ENCODE results near the gene GK. TPM values are rescaled to one million over a fixed set of nuclear protein-coding genes. Genes with fewer than 3 reads are reported as not detected.

Gene GK
- 10 to 100 TPM in 1 of 4 donors, 1 to 10 TPM in 3; 2.8 to 10.6 (median 6.4) TPM for total RNA-seq

DNA sequence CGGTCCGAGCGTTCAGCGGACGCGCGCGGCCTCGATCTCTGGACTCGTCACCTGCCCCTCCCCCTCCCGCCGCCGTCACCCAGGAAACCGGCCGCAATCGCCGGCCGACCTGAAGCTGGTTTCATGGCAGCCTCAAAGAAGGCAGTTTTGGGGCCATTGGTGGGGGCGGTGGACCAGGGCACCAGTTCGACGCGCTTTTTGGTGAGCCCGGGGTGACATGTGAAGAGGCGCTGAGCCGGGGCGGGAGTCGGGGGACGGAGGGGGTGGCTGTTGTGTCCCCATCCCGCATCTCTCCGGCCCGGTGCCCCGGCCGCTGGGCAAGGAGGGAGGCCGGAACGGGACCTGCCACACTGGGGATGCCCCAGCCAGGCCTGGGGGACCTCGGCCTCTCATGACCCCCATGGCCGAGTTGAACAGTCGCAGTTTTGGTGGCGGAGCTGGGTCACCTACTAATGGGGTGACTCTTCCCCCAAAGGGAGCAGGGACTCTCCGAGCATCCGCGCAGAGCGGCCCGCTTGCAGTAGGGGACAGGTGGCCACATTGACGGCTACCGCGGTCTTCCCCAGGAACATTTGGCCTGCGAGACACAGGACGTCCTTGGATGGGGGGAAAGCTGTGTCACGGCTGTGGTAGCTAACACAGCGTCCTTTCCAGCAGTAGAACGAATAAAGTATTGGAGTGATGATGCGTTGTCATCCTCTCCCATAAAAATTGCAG, at the start of gene GK:
TSS of gene GK (plus strand) at position 9 of the 717 bp plus-strand sequence. CDS start at position 124, 115 bp downstream.
- H3K4me3 ChIP-seq (ENCODE audit: low read depth, poor library complexity, severe bottlenecking): peak within 1 kb of the TSS; percentile 32
- peak in 1 of 2 donors; percentile 86 for DNase-seq (ENCODE audit: low spot score in 2 of 2)
- intact Hi-C loops (cut with DNase I; ENCODE audit: low total_unique reads): no loop called here
- no peak for TF ChIP-seq CTCF (IDR thresholded peaks at IDR 0.05)
- TF ChIP-seq POLR2A (IDR thresholded peaks at IDR 0.05): no peak
- 5 to 43% methylated on average over 6 to 51 of the region's 53 CpGs for WGBS, 2 donors

DNA sequence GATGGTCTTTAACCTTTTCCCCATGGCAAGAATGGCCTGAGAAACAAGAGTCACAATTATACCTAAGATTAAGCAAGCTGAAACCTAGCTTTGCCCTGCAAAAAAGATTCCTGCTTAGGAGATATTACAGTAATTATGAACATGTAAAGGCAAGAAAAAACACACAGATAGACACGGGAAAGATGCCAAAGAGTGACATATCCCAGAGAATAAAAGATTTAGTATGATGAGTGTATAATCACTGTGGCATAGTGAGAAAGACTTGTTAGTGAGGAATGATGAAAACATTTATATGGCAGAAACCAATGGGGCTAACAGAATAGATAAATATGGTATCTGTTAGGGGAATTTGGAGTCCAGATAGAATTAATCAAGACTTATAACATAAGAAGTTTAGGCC, 46.1 kb upstream of the GK start:
- intact Hi-C loops (cut with DNase I; ENCODE audit: low total_unique reads): no loop called here
- DNase-seq (ENCODE audit: low spot score in 2 of 2): no peak
- no peak overlapping the region for H3K4me3 ChIP-seq (ENCODE audit: low read depth, poor library complexity, severe bottlenecking)
- TF ChIP-seq CTCF (IDR thresholded peaks at IDR 0.05) (no peak), POLR2A (IDR thresholded peaks at IDR 0.05) (no peak)
- 33% methylated on average over 1 of the region's 1 CpG for WGBS, 2 donors

DNA sequence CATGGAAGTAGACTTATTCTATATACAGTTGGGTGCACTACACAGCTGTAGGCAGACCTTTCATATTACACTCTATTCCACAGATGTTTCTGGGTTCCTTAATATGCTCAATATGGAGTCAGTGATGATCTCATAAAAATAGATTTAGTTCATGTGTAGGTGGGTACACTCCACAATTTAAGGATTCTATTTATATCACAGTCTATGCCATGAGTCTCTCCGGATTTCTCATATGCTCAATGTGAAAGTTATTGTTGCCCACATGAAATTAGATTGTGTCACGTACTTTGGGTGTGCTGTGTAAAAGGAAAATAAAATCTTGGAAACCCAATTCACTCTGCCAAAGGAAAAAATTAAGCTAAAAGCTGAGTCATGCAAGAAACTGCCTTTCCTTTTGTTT, 43.2 kb upstream of the GK start:
- no peak for DNase-seq (ENCODE audit: low spot score in 2 of 2)

DNA sequence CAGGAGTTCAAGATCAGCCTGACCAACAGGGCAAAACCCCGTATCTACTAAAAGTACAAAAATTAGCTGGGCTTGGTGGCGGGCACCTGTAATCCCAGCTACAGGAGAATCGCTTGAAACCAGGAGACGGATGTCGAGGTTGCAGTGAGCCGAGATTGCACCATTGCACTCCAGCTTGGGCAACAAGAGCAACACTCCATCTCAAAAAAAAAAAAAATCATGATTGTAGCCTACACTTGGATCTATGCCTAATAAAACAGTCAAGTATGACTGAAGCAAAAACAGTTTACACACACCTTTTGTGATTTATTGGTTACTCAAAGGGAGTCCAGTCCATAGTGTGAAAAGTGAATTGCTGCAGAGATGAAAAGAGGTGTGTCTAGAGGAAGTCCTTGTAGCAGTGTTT, 41.0 kb upstream of the GK start:
- DNase-seq (ENCODE audit: low spot score in 2 of 2): no peak
- H3K4me3 ChIP-seq (ENCODE audit: low read depth, poor library complexity, severe bottlenecking): no peak overlapping the region
- WGBS, 2 donors: 71 to 86% methylated on average over 6 of the region's 6 CpGs
- TF ChIP-seq POLR2A (IDR thresholded peaks at IDR 0.05): no peak
- TF ChIP-seq CTCF (IDR thresholded peaks at IDR 0.05): no peak
- intact Hi-C loops (cut with DNase I; ENCODE audit: low total_unique reads): no loop called here

More for the DNA sequence above, 43.2 kb upstream of the GK start:
- TF ChIP-seq POLR2A (IDR thresholded peaks at IDR 0.05) (no peak), CTCF (IDR thresholded peaks at IDR 0.05) (no peak)
- H3K4me3 ChIP-seq (ENCODE audit: low read depth, poor library complexity, severe bottlenecking): no peak overlapping the region
- intact Hi-C loops (cut with DNase I; ENCODE audit: low total_unique reads): no loop called here
- 30 to 33% methylated on average over 2 of the region's 2 CpGs for WGBS, 2 donors

GRCh38 chrX:30613721-30614120, 39.5 kb upstream of the GK start:
- no peak for DNase-seq (ENCODE audit: low spot score in 2 of 2)
- 65 to 68% methylated on average over 5 of the region's 5 CpGs for WGBS, 2 donors
- no peak overlapping the region for H3K4me3 ChIP-seq (ENCODE audit: low read depth, poor library complexity, severe bottlenecking)
- intact Hi-C loops (cut with DNase I; ENCODE audit: low total_unique reads): no loop called here
- TF ChIP-seq POLR2A (IDR thresholded peaks at IDR 0.05) (no peak), CTCF (IDR thresholded peaks at IDR 0.05) (no peak)

GRCh38 chrX:30615229-30615628, 38.0 kb upstream of the GK start:
- no peak overlapping the region for H3K4me3 ChIP-seq (ENCODE audit: low read depth, poor library complexity, severe bottlenecking)
- intact Hi-C loops (cut with DNase I; ENCODE audit: low total_unique reads): no loop called here
- TF ChIP-seq CTCF (IDR thresholded peaks at IDR 0.05) (no peak), POLR2A (IDR thresholded peaks at IDR 0.05) (no peak)
- 39 to 51% methylated on average over 4 of the region's 4 CpGs for WGBS, 2 donors
- DNase-seq (ENCODE audit: low spot score in 2 of 2): no peak
